Measurements from ENCODE around the gene FAM222B. TPM values are rescaled to one million over a fixed set of nuclear protein-coding genes. Genes with fewer than 3 reads are reported as not detected.

The FAM222B gene
- total RNA-seq, 1 experiment from 2014 or later: 37.7 TPM

DNA sequence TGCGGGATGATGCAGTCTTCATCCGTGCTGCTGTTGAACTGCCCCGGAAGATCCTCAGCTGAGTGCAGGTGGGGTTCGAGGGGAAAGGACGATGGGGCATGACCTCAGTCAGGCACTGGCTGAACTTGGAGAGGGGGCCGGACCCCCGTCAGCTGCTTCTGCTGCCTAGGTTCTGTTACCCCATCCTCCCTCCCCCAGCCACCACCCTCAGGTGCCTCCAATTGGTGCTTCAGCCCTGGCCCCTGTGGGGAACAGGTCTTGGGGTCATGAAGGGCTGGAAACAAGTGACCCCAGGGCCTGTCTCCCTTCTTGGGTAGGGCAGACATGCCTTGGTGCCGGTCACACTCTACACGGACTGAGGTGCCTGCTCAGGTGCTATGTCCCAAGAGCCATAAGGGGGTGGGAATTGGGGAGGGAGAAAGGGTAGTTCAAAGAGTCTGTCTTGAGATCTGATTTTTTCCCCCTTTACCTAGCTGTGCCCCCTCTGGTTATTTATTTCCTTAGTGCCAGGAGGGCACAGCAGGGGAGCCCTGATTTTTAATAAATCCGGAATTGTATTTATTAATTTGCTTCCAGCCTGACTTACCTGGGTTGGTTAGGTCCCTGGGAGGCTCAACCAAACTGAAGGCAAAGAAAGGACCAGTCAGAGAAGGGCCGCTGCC is 92.9 kb downstream of the FAM222B start:
- peaks cover 93% of the 10 kb centered on the region for H3K36me3 Mint-ChIP-seq (ENCODE audit: insufficient read depth, unreplicated experiment)
- intact Hi-C loops (cut with micrococcal nuclease; ENCODE audit: unreplicated experiment): loop anchor here (1.0 kb wide), 1 partner anchor 22 kb away; no protein-coding TSS in a partner anchor

DNA sequence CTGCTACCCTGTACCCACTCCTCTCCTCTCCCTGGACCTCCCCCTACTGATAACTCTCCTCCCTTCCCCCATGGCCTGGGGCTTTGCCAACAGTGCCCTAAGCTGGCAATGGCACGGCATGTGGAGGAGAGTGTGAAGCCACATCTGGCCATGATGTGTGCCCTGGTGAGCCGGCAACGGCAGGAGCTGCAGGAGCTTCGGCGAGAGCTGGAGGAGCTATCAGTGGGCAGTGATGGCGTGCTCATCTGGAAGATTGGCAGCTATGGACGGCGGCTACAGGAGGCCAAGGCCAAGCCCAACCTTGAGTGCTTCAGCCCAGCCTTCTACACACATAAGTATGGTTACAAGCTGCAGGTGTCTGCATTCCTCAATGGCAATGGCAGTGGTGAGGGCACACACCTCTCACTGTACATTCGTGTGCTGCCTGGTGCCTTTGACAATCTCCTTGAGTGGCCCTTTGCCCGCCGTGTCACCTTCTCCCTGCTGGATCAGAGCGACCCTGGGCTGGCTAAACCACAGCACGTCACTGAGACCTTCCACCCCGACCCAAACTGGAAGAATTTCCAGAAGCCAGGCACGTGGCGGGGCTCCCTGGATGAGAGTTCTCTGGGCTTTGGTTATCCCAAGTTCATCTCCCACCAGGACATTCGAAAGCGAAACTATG is 93.6 kb downstream of the FAM222B start:
- no peaks in the 10 kb centered on the region for H3K27me3 Mint-ChIP-seq (ENCODE audit: unreplicated experiment)
- peak overlapping the region; percentile 81 for H3K4me3 Mint-ChIP-seq (ENCODE audit: low read depth, unreplicated experiment)
- CTCF ChIA-PET: interaction anchor here (0.6 to 9.1 kb wide), 2 partner anchors 22 to 88 kb away, joined by 5 to 228 read pairs; partner anchors contain the start of genes NEK8 and TLCD1
- peaks cover 95% of the 10 kb centered on the region for H3K36me3 Mint-ChIP-seq (ENCODE audit: insufficient read depth, unreplicated experiment)
- DNase-seq: no peak
- no TSS peak for BruUV-seq (replicated peaks)
- TF ChIP-seq, protein P1, sequence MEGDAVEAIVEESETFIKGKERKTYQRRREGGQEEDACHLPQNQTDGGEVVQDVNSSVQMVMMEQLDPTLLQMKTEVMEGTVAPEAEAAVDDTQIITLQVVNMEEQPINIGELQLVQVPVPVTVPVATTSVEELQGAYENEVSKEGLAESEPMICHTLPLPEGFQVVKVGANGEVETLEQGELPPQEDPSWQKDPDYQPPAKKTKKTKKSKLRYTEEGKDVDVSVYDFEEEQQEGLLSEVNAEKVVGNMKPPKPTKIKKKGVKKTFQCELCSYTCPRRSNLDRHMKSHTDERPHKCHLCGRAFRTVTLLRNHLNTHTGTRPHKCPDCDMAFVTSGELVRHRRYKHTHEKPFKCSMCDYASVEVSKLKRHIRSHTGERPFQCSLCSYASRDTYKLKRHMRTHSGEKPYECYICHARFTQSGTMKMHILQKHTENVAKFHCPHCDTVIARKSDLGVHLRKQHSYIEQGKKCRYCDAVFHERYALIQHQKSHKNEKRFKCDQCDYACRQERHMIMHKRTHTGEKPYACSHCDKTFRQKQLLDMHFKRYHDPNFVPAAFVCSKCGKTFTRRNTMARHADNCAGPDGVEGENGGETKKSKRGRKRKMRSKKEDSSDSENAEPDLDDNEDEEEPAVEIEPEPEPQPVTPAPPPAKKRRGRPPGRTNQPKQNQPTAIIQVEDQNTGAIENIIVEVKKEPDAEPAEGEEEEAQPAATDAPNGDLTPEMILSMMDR (IDR thresholded peaks at IDR 0.05; ENCODE audit: unreplicated experiment): no peak
- intact Hi-C loops (cut with micrococcal nuclease; ENCODE audit: unreplicated experiment): no loop called here
- peak overlapping the region; percentile 56 for H3K27ac Mint-ChIP-seq (ENCODE audit: unreplicated experiment)
- peaks cover 31% of the 10 kb centered on the region for H3K4me1 Mint-ChIP-seq (ENCODE audit: low read depth, unreplicated experiment)
- H3K9me3 Mint-ChIP-seq (ENCODE audit: low read depth, unreplicated experiment): no peaks in the 10 kb centered on the region

More for the DNA sequence above, 92.9 kb downstream of the FAM222B start:
- DNase-seq: no peak
- no TSS peak for BruUV-seq (replicated peaks)
- Mint-ChIP-seq H3K4me1 (ENCODE audit: low read depth, unreplicated experiment) (peaks cover 31% of the 10 kb centered on the region), H3K27me3 (ENCODE audit: unreplicated experiment) (no peaks in the 10 kb centered on the region), H3K4me3 (ENCODE audit: low read depth, unreplicated experiment) (peak overlapping the region; percentile 81), H3K9me3 (ENCODE audit: low read depth, unreplicated experiment) (no peaks in the 10 kb centered on the region), H3K27ac (ENCODE audit: unreplicated experiment) (peak overlapping the region; percentile 56)
- CTCF ChIA-PET: interaction anchor here (0.8 to 9.1 kb wide), 4 partner anchors 14 to 30 kb away, joined by 3 to 228 read pairs (median 6); partner anchors contain the start of genes NEK8, RPL23A and TLCD1
- TF ChIP-seq, protein P1 (IDR thresholded peaks at IDR 0.05; ENCODE audit: unreplicated experiment): no peak

DNA sequence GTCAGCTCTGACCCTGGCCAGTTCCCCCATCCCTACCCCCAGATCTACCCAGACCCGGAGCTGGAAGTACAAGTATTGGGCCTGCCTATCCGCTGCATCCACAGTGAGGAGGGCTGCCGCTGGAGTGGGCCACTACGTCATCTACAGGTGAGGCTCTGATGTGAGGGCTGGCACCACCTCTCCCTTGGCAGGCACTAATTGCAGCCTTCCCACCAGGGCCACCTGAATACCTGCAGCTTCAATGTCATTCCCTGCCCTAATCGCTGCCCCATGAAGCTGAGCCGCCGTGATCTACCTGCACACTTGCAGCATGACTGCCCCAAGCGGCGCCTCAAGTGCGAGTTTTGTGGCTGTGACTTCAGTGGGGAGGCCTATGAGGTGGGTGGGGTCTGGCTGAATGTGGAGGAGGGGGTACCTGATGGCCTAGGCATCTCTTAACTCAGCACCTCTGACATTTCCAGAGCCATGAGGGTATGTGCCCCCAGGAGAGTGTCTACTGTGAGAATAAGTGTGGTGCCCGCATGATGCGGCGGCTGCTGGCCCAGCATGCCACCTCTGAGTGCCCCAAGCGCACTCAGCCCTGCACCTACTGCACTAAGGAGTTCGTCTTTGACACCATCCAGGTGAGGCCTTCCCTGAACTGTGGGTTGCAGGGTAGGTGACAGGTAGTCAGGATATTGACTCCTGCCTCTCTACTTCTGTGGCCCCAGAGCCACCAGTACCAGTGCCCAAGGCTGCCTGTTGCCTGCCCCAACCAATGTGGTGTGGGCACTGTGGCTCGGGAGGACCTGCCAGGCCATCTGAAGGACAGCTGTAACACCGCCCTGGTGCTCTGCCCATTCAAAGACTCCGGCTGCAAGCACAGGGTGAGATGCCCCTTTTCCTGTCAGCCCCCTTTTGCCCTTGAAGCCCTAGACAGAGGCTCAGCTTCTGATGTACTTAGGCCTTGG is 94.5 kb downstream of the FAM222B start:
- H3K27me3 Mint-ChIP-seq (ENCODE audit: unreplicated experiment): no peaks in the 10 kb centered on the region
- peaks cover 97% of the 10 kb centered on the region for H3K36me3 Mint-ChIP-seq (ENCODE audit: insufficient read depth, unreplicated experiment)
- no peaks in the 10 kb centered on the region for H3K9me3 Mint-ChIP-seq (ENCODE audit: low read depth, unreplicated experiment)
- peak overlapping the region; percentile 91 for H3K27ac Mint-ChIP-seq (ENCODE audit: unreplicated experiment)
- DNase-seq: no peak
- intact Hi-C loops (cut with micrococcal nuclease; ENCODE audit: unreplicated experiment): no loop called here
- TF ChIP-seq, protein P1 (IDR thresholded peaks at IDR 0.05; ENCODE audit: unreplicated experiment): no peak
- H3K4me1 Mint-ChIP-seq (ENCODE audit: low read depth, unreplicated experiment): peaks cover 34% of the 10 kb centered on the region
- CTCF ChIA-PET: interaction anchor here (1.1 to 9.1 kb wide), 3 partner anchors 16 to 204 kb away, joined by 3 to 228 read pairs (median 3); partner anchors contain the start of genes NEK8, PHF12 and TLCD1
- no TSS peak for BruUV-seq (replicated peaks)
- H3K4me3 Mint-ChIP-seq (ENCODE audit: low read depth, unreplicated experiment): peak overlapping the region; percentile 81

Data from Calu3 (cell line).